Naive thymus-derived CD8-positive, alpha-beta T cell (primary cell): ENCODE data around the gene PAN2. TPM values are rescaled to one million over a fixed set of nuclear protein-coding genes. Genes with fewer than 3 reads are reported as not detected.
"Not testable (repeated sequence)": the region's sequence is repeated elsewhere in the genome, so short reads cannot be mapped to it uniquely, and the experiment has no call there.

Experiments used
- ATAC-seq, 2 donors: fragments of 150-1000 bp; cut with Tn5 transposase in 1 of 2; sonication (Bioruptor Pico), chemical (Tn5 transposase) in 1 of 2; 1 replicate in 1 of 2; 2 replicates in 1 of 2; pipeline ENCODE4 v1.10.0; 2021; ENCODE audit warnings: mild to moderate bottlenecking in 2 of 2, moderate library complexity in 2 of 2
- POLR2A ChIA-PET: fragments of 350-600 bp; sonication (Branson Sonifier 250); formaldehyde crosslinking; loops from one replicate; lab custom pipeline; 2021; ENCODE audit warnings: antibody characterized with exemption; lab: Charles Lee
- DNase-seq, 10 donors: peaks; one replicate each; pipeline versions ENCODE4 v3.0.0 to v3.0.0-alpha.2; 2020 to 2022
- H3K27ac Mint-ChIP-seq, 10 donors: one replicate each; pipeline ENCODE4 v1.8.0; 2020 to 2022; ENCODE audit warnings: mild to moderate bottlenecking in 10 of 10, mixed read lengths in 10 of 10, moderate library complexity in 4 of 10, inconsistent platforms in 1 of 10
- H3K27me3 Mint-ChIP-seq, 5 donors: one replicate each; pipeline ENCODE4 v1.8.0; 2021 to 2022; ENCODE audit warnings: mixed read lengths in 5 of 5
- H3K36me3 Mint-ChIP-seq, 3 donors: one replicate each; pipeline ENCODE4 v1.8.0; 2020 to 2022; ENCODE audit warnings: mixed read lengths in 3 of 3, mild to moderate bottlenecking in 2 of 3, inconsistent platforms in 1 of 3
- H3K4me1 Mint-ChIP-seq, 4 donors: one replicate each; pipeline ENCODE4 v1.8.0; 2021 to 2022; ENCODE audit warnings: mixed read lengths in 4 of 4
- H3K4me3 Mint-ChIP-seq, 10 donors: one replicate each; pipeline ENCODE4 v1.8.0; 2020 to 2022; ENCODE audit warnings: mild to moderate bottlenecking in 10 of 10, mixed read lengths in 10 of 10, moderate library complexity in 6 of 10, inconsistent platforms in 1 of 10
- H3K9me3 Mint-ChIP-seq, 9 donors: one replicate each; pipeline ENCODE4 v1.8.0; 2020 to 2022; ENCODE audit warnings: mixed read lengths in 9 of 9, mild to moderate bottlenecking in 3 of 9, inconsistent platforms in 1 of 9, moderate library complexity in 1 of 9
- polyA plus RNA-seq, 3 donors: library from polyadenylated mRNA; unstranded; fragments of 300-500 nt; fragmentation: Illumina TruSeq; gene quantifications; one replicate each; pipeline ENCODE4 v1.2.3, GENCODE V29; 2021
- total RNA-seq, 8 experiments: library from RNA in 2 of 8; stranded (reverse) in 2 of 8; gene quantifications; one replicate each; pipeline ENCODE4 v1.2.3 and lab custom pipeline; 2021 to 2026

The PAN2 gene
- total and polyA plus RNA-seq, 5 experiments from 2014 or later: 10.5 to 216 (median 11.9) TPM

DNA sequence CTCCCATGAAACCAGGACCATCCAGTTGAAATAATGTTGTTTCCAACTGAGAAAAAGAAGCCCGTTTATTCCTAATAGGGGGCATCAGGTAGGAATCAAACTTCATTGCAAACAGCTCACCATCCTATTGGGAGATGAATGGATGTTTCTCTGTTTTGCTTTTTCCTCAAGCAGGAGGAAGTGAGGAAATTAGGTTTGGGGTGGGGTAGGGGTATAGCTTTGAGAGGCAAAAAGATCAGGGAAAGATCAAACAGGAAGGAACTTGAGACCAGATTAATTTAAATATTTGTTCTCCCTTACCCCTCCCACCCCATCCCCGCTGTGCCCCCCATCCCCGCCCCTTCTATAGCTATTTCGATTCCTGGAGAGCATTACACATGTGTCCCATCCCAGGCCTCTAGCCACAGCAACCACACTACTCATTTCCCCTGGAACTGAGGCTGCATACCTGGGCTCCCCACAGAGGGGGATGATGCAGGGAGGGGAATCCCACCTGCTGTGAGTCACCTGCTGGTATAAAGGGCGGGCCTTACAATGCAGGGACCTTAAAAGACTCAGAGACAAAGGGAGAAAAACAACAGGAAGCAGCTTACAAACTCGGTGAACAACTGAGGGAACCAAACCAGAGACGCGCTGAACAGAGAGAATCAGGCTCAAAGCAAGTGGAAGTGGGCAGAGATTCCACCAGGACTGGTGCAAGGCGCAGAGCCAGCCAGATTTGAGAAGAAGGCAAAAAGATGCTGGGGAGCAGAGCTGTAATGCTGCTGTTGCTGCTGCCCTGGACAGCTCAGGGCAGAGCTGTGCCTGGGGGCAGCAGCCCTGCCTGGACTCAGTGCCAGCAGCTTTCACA lies 4.7 kb upstream of the PAN2 start, which contains the start of gene IL23A:
Gene IL23A (plus strand): TSS at position 577 of the 850 bp plus-strand sequence. CDS start 161 bp downstream, at position 738.
- Mint-ChIP-seq H3K4me3 (peak within 1 kb of the TSS; percentile 85 to 100 (median 96)), H3K9me3 (peaks cover 0 to 1% (median 0%) of the 10 kb centered on the region in 9 donors), H3K36me3 (peaks cover 5 to 20% (median 5%) of the 10 kb centered on the region in 3 donors), H3K27ac (peak within 1 kb of the TSS; percentile 97 to 100 (median 98)), H3K4me1 (peaks cover 20 to 58% (median 50%) of the 10 kb centered on the region in 4 donors), H3K27me3 (peaks cover 0 to 1% (median 0%) of the 10 kb centered on the region in 5 donors)
- ATAC-seq (peak; percentile 79 to 81), DNase-seq (peak; percentile 63 to 93 (median 84))
- POLR2A ChIA-PET: interaction anchor here (0.6 to 8.7 kb wide), 25 partner anchors 10 to 521 kb away, joined by 3 to 182 read pairs (median 3); partner anchors contain the start of genes CNPY2, CS, DNAJC14 and GLS2

DNA sequence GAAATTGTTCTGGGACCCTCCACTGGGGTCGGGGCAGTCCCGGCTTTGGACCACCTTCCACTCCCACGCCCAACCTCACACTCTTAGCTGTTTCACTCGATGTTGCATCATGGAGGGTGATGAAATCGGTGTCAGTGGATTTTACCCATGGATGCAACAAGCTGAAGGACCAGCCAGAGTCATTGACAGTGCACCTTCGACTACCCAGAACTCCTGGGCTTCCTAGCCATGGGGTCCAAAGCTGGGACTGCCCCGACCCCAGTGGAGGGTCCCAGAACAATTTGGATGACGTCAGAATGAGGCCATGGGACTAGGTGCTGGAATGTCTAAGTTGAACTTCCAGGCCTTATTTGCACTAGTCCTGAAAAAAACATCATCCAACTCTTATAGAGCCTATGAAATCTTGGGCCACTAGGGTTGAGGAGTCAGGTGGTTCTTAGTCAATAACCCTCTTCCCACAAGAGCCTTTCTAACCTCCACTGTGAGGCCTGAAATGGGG lies 4.0 kb upstream of the PAN2 start:
- Mint-ChIP-seq H3K36me3 (peaks cover 0 to 13% (median 0%) of the 10 kb centered on the region in 3 donors), H3K27me3 (peaks cover 0 to 1% (median 0%) of the 10 kb centered on the region in 5 donors), H3K27ac (peak overlapping the region; percentile 97 to 100 (median 98)), H3K4me3 (peak overlapping the region in 7 of 10 donors; percentile 43 to 100 (median 86)), H3K9me3 (peaks cover 0 to 1% (median 0%) of the 10 kb centered on the region in 9 donors), H3K4me1 (peaks cover 26 to 65% (median 56%) of the 10 kb centered on the region in 4 donors)
- DNase-seq (no peak), ATAC-seq (no peak)
- POLR2A ChIA-PET: interaction anchor here (0.7 to 8.7 kb wide), 17 partner anchors 13 to 520 kb away, joined by 3 to 182 read pairs (median 4); partner anchors contain the start of genes CNPY2, CS, DNAJC14 and ORMDL2

DNA sequence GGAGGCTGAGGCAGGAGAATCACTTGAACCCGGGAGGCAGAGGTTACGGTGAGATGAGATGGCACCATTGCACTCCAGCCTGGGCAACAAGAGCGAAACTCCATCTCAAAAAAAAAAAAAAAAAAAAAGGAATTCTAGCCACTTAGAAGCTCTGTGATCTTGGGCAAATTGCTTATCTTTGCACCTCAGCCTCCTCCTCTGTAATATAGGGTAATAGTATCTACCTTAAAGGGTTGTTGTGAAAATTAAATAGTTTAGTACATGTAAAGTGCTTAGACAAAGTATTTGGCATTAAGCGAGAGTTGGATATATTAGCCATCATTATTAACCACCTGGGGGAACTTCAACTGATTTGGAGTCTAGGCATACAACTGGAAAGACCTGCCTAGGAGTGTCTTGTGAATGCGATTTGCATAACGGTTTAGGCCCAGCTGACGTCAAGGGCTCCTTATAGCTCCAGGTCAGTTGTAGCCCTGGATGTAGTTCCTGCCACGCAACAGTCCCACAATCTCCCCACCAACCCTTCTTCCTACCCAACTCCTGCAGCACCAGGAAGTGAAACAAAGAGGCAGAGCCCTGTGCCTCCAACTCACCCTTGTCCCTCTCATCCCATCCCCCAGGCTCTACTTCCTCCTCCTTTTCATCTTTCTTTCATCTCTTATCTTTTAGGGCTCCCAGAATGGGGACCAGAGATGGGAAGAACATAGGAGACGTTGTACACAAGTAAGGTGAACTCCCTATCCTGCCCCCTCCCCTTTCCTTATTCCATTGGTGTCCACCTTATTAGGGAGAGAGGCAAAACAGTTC lies 2.8 kb upstream of the PAN2 start:
- peaks cover 0 to 1% (median 0%) of the 10 kb centered on the region in 9 donors for H3K9me3 Mint-ChIP-seq

DNA sequence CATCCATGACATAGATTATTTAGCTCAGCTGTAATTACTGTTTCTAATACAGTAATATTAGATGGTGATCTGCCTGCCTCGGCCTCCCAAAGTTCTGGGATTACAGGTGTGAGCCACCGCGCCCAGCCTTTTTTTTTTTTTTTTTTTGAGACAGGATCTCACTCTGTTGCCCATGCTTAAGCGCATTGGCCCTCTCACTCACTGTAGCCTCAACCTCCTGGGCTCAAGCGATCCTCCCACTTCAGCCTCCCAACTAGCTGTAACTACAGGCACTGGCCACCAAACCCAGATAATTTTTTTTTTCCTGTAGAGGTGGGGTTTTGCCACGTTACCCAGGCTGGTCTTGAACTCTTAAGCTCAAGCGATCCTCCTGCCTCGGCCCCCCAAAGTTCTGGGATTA lies 1.7 kb upstream of the PAN2 start:
- peak overlapping the region in 8 of 10 donors; percentile 35 to 100 (median 99) for H3K27ac Mint-ChIP-seq
- H3K4me1 Mint-ChIP-seq: peaks cover 29 to 70% (median 63%) of the 10 kb centered on the region in 4 donors
- H3K9me3 Mint-ChIP-seq, ATAC-seq, H3K27me3 Mint-ChIP-seq, DNase-seq: not testable (repeated sequence)
- POLR2A ChIA-PET: interaction anchor here (0.7 to 8.7 kb wide), 8 partner anchors 18 to 303 kb away, joined by 3 to 182 read pairs (median 4); partner anchors contain the start of genes CNPY2, PA2G4, SPRYD4 and STAT2
- peaks cover 0 to 11% (median 0%) of the 10 kb centered on the region in 3 donors for H3K36me3 Mint-ChIP-seq
- peak overlapping the region in 2 of 10 donors; percentile 26 to 41 for H3K4me3 Mint-ChIP-seq

More for the DNA sequence above, 2.8 kb upstream of the PAN2 start:
- peaks cover 30 to 72% (median 60%) of the 10 kb centered on the region in 4 donors for H3K4me1 Mint-ChIP-seq
- ATAC-seq: no peak
- H3K36me3 Mint-ChIP-seq: peaks cover 0 to 6% (median 0%) of the 10 kb centered on the region in 3 donors
- peak overlapping the region; percentile 28 to 100 (median 86) for H3K27ac Mint-ChIP-seq
- no peak for DNase-seq
- H3K4me3 Mint-ChIP-seq: peak overlapping the region in 5 of 10 donors; percentile 11 to 60 (median 37)
- peaks cover 0 to 1% (median 0%) of the 10 kb centered on the region in 5 donors for H3K27me3 Mint-ChIP-seq
- POLR2A ChIA-PET: interaction anchor here (0.6 to 8.7 kb wide), 10 partner anchors 19 to 352 kb away, joined by 3 to 182 read pairs (median 4); partner anchors contain the start of genes CNPY2, CS, PA2G4 and PTGES3

DNA sequence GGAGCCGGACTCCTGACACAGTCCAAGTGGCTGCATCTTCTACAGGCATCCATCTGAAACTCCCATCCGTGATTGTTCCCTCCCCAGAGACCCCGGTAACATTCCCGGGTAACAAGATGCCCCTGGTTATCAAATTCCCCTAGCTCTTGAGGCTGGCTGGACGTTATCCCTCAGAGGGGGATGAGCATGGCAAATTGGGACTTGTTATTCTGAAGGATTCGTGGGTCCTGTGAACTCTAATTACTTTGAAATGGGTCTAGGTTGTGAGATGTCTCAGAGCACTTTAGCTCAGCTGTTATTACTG lies 642 bp upstream of the PAN2 start:
- Mint-ChIP-seq H3K4me3 (peak overlapping the region; percentile 87 to 99 (median 94)), H3K27me3 (peaks cover 0 to 1% (median 0%) of the 10 kb centered on the region in 5 donors), H3K27ac (peak overlapping the region; percentile 99 to 100 (median 99)), H3K4me1 (peaks cover 25 to 59% (median 53%) of the 10 kb centered on the region in 4 donors), H3K36me3 (peaks cover 0 to 11% (median 3%) of the 10 kb centered on the region in 3 donors), H3K9me3 (peaks cover 0 to 1% (median 0%) of the 10 kb centered on the region in 9 donors)
- no peak for DNase-seq
- POLR2A ChIA-PET: interaction anchor here (1.0 to 8.7 kb wide), 6 partner anchors 9 to 114 kb away, joined by 3 to 182 read pairs (median 4); partner anchors contain the start of genes CNPY2 and STAT2
- no peak for ATAC-seq

GRCh38 chr12:56333197-56333678 lies 562 bp downstream of the PAN2 start:
- Mint-ChIP-seq H3K9me3 (peaks cover 0 to 1% (median 0%) of the 10 kb centered on the region in 9 donors), H3K36me3 (peaks cover 0 to 14% (median 3%) of the 10 kb centered on the region in 3 donors), H3K4me1 (peaks cover 15 to 48% (median 41%) of the 10 kb centered on the region in 4 donors), H3K27ac (peak overlapping the region; percentile 99 to 100 (median 99)), H3K27me3 (peaks cover 0 to 1% (median 0%) of the 10 kb centered on the region in 5 donors), H3K4me3 (peak overlapping the region; percentile 87 to 99 (median 94))
- POLR2A ChIA-PET: interaction anchor here (1.0 to 8.7 kb wide), 10 partner anchors 11 to 360 kb away, joined by 4 to 182 read pairs (median 6); partner anchors contain the start of genes CNPY2, GLS2, PA2G4 and RAB5B
- no peak for ATAC-seq
- DNase-seq: no peak

GRCh38 chr12:56332512-56333196 lies 1.1 kb downstream of the PAN2 start:
- Mint-ChIP-seq H3K36me3 (peaks cover 0 to 20% (median 7%) of the 10 kb centered on the region in 3 donors), H3K27me3 (peaks cover 0 to 1% (median 0%) of the 10 kb centered on the region in 5 donors), H3K9me3 (peaks cover 0 to 1% (median 0%) of the 10 kb centered on the region in 9 donors), H3K4me1 (peaks cover 17 to 42% (median 36%) of the 10 kb centered on the region in 4 donors), H3K4me3 (peak overlapping the region; percentile 87 to 99 (median 94)), H3K27ac (peak overlapping the region; percentile 99 to 100 (median 99))
- ATAC-seq (no peak), DNase-seq (no peak)
- POLR2A ChIA-PET: interaction anchor here (1.3 to 8.7 kb wide), 10 partner anchors 11 to 359 kb away, joined by 4 to 182 read pairs (median 6); partner anchors contain the start of genes CNPY2, GLS2, PA2G4 and RAB5B

GRCh38 chr12:56330936-56331490 lies 2.8 kb downstream of the PAN2 start:
- Mint-ChIP-seq H3K27ac (peak overlapping the region in 5 of 10 donors; percentile 3 to 100 (median 31)), H3K4me1 (peaks cover 15 to 31% (median 31%) of the 10 kb centered on the region in 4 donors), H3K9me3 (peaks cover 0 to 1% (median 0%) of the 10 kb centered on the region in 9 donors), H3K36me3 (peaks cover 5 to 36% (median 7%) of the 10 kb centered on the region in 3 donors), H3K27me3 (peaks cover 0 to 1% (median 0%) of the 10 kb centered on the region in 5 donors), H3K4me3 (no peak overlapping the region)
- POLR2A ChIA-PET: interaction anchor here (0.7 to 1.8 kb wide), 2 partner anchors 13 to 90 kb away, joined by 3 to 4 read pairs; no protein-coding TSS in a partner anchor
- no peak for DNase-seq
- no peak for ATAC-seq

DNA sequence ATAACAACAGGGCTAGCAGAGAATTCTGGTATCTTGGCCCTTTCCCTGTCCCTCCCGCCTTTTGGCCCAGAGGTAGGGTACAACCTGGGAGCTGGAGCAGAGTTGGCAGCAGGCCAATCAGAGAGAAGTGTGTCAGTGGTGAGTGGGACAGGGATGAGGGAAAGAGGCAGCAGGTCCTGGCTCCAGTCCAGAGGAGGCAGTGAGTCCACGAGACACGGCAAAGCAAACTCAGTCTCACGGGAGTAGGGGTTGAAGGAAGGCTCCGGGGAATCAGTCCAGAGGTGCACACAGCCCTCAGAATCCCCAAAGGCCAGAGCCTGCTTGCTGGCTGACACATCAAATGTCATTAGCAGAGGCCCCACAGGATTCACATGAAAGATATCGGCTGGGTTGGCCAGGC lies 7.3 kb downstream of the PAN2 start:
- Mint-ChIP-seq H3K36me3 (peaks cover 13 to 79% (median 28%) of the 10 kb centered on the region in 3 donors), H3K27ac (peak overlapping the region in 2 of 10 donors; percentile 51 to 60), H3K4me1 (peaks cover 3 to 6% (median 5%) of the 10 kb centered on the region in 4 donors), H3K4me3 (no peak overlapping the region), H3K9me3 (no peaks in the 10 kb centered on the region), H3K27me3 (no peaks in the 10 kb centered on the region)
- ATAC-seq (no peak), DNase-seq (no peak)
- POLR2A ChIA-PET: no interaction called here

DNA sequence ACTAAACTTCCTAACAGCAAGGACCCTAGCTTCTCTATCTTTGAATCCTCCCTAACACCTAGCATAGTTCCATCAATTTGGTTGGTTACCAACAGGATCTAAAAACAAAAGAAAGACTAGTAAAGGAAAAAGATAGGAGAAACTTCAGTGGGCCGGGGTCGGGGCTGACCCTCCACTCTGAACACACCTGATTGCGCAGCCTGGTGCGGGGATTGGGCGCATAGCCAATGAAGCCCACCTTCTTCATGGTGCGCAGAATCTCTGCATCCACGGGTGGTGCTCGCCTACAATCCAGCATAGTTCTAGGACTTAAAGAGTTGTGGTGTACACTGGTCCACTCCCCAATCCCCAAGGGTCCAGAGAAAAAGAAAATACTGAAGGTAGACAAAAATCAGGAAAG lies 7.7 kb downstream of the PAN2 start:
- Mint-ChIP-seq H3K4me1 (peaks cover 1 to 2% (median 2%) of the 10 kb centered on the region in 4 donors), H3K9me3 (no peaks in the 10 kb centered on the region), H3K36me3 (peaks cover 13 to 77% (median 28%) of the 10 kb centered on the region in 3 donors), H3K27me3 (no peaks in the 10 kb centered on the region), H3K4me3 (no peak overlapping the region), H3K27ac (peak overlapping the region in 3 of 10 donors; percentile 51 to 60 (median 59))
- DNase-seq (no peak), ATAC-seq (no peak)
- POLR2A ChIA-PET: interaction anchor here (1.1 to 1.9 kb wide), 2 partner anchors 8 to 10 kb away, joined by 3 to 8 read pairs; partner anchors contain the start of genes CNPY2 and PAN2
